NT2/D1 (cell line): ENCODE results near the gene TMEM132E.

Experiments used
- SUZ12 ChIP-seq: IDR thresholded peaks from 2 replicates; pipeline ENCODE4 v1.6.1; 2011; ENCODE audit not compliant: insufficient read length, insufficient read depth; ENCODE audit errors: extremely low read depth
- YY1 ChIP-seq: IDR thresholded peaks from 2 replicates; pipeline ENCODE4 v1.6.1; 2011; ENCODE audit not compliant: insufficient read length, insufficient read depth
- ZNF274 ChIP-seq: IDR thresholded peaks from 2 replicates; pipeline ENCODE4 v1.6.1; 2011; ENCODE audit warnings: mild to moderate bottlenecking, low read depth, low read length

- no peak for TF ChIP-seq SUZ12
- no peak for TF ChIP-seq ZNF274
- TF ChIP-seq YY1, result no peak
Observed at GRCh38 chr17:34610039-34610438, 30.7 kb downstream of the TMEM132E start.
